Caco-2 (cell line): Measurements from ENCODE around the gene PALM3. TPM values are rescaled to one million over a fixed set of nuclear protein-coding genes. Genes with fewer than 3 reads are reported as not detected.

ENCODE experiments used
- BruUV-seq: library from RNA; stranded (reverse); fragments of 400-500 nt; replicated peaks from 2 replicates; lab custom pipeline; 2021; lab: Mats Ljungman, UMichigan
- CTCF ChIA-PET: fragments of 300-600 bp; sonication (Branson Sonifier 250); formaldehyde crosslinking; loops from one replicate; lab custom pipeline; 2022; ENCODE audit warnings: antibody characterized with exemption; lab: Charles Lee
- POLR2A ChIA-PET: fragments of 300-600 bp; sonication (Branson Sonifier 250); formaldehyde crosslinking; loops from one replicate; lab custom pipeline; 2022; ENCODE audit warnings: antibody characterized with exemption; lab: Charles Lee
- DNase-seq, 2 experiments: peaks; one replicate each; pipeline versions ENCODE4 v3.0.0 to v3.0.0-alpha.2; 2020 to 2022
- H3K27me3 ChIP-seq: replicated peaks from 2 replicates; pipeline ENCODE4 v1.6.0; 2011; ENCODE audit warnings: low read length; ENCODE audit not compliant: control insufficient read depth, insufficient read depth
- H3K36me3 ChIP-seq: 2 replicates; pipeline ENCODE4 v1.5.1; 2011; ENCODE audit warnings: low read length; ENCODE audit not compliant: control insufficient read depth, insufficient read depth
- H3K4me1 ChIP-seq: fragments of 250-450 bp; sonication (Bioruptor Pico); 2 replicates; pipeline ENCODE4 v1.5.1; 2020; ENCODE audit warnings: mild to moderate bottlenecking
- H3K4me3 ChIP-seq: 2 replicates; pipeline ENCODE4 v1.5.1; 2011; ENCODE audit warnings: low read depth, mild to moderate bottlenecking, control low read depth, low read length
- H3K9me3 ChIP-seq: fragments of 250-450 bp; sonication (Bioruptor Pico); 2 replicates; pipeline ENCODE4 v1.5.1; 2020; ENCODE audit warnings: mild to moderate bottlenecking, moderate library complexity
- H3K27ac Mint-ChIP-seq: one replicate; pipeline ENCODE4 v1.8.0; 2022; ENCODE audit warnings: mixed read lengths; ENCODE audit not compliant: unreplicated experiment
- H3K27me3 Mint-ChIP-seq: one replicate; pipeline ENCODE4 v1.8.0; 2022; ENCODE audit warnings: mixed read lengths; ENCODE audit not compliant: insufficient read depth, unreplicated experiment
- H3K36me3 Mint-ChIP-seq: one replicate; pipeline ENCODE4 v1.8.0; 2022; ENCODE audit warnings: mild to moderate bottlenecking, mixed read lengths; ENCODE audit not compliant: insufficient read depth, unreplicated experiment
- H3K4me1 Mint-ChIP-seq: one replicate; pipeline ENCODE4 v1.8.0; 2022; ENCODE audit warnings: low read depth, mixed read lengths; ENCODE audit not compliant: unreplicated experiment
- H3K4me3 Mint-ChIP-seq: one replicate; pipeline ENCODE4 v1.8.0; 2022; ENCODE audit warnings: mild to moderate bottlenecking, moderate library complexity, mixed read lengths; ENCODE audit not compliant: unreplicated experiment
- H3K9me3 Mint-ChIP-seq: one replicate; pipeline ENCODE4 v1.8.0; 2022; ENCODE audit warnings: mixed read lengths; ENCODE audit not compliant: unreplicated experiment
- intact Hi-C: fragments of 100-400 bp; cut with micrococcal nuclease; formaldehyde crosslinking; loops from one replicate; pipeline ENCODE4 v1.10.0; 2022; ENCODE audit not compliant: unreplicated experiment
- total RNA-seq: library from RNA; stranded (reverse); gene quantifications from 2 replicates; pipeline ENCODE4 v1.2.3, GENCODE V29; 2022
- TF ChIP-seq, protein P1 (sequence below), 2 experiments: fragments of 200-600 bp in 1 of 2; IDR thresholded peaks; 1 replicate in 1 of 2; 2 replicates in 1 of 2; pipeline versions ENCODE4 v1.5.1 to v1.8.0; 2011 to 2022; ENCODE audit warnings: antibody characterized with exemption in 1 of 2, control low read depth in 1 of 2, inconsistent platforms in 1 of 2, low read depth in 1 of 2, low read length in 1 of 2, mild to moderate bottlenecking in 1 of 2, moderate library complexity in 1 of 2; ENCODE audit not compliant: insufficient read depth in 1 of 2, severe bottlenecking in 1 of 2, unreplicated experiment in 1 of 2

PALM3 gene
- total RNA-seq, 1 experiment from 2014 or later, result 25.9 TPM

DNA sequence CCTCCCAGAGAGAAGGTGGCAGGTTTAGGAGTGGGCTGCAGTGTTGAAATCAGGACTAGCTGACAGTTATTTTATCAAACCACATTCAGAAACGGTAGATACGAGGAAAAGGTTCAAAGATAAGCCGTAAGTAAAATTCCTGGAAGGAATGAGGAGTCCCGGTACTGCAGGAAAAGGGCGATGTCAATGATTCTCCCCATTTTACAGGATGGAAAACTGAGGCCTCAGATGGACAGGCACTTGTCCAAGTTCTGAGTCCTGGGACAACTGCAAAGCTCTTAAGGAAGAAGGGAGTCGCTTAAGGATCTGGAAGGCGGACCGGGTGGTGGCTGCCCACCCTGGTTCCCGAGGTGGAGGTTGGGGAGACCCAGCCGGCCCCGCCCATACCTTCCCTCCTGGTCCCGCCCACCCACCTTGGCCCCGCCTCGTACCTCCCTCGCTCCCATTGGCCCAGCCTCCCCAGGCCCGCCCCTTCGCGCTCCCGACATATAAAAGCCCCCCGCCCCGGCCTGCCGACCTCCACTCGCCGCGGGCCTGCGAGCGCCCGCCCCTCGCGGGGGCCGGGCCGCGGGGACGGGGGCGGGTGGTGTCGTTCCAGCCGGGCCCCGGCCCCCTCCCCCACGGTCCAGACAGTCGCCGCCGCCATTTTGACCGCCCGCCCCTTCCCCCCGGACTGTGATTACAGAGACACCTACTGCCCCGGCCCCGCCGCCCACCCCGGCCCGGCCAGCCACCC is 56.4 kb downstream of the PALM3 start:
- TSS peak; percentile 50 for BruUV-seq
- H3K4me1 ChIP-seq, result no peaks in the 10 kb centered on the region
- TF ChIP-seq, protein P1, sequence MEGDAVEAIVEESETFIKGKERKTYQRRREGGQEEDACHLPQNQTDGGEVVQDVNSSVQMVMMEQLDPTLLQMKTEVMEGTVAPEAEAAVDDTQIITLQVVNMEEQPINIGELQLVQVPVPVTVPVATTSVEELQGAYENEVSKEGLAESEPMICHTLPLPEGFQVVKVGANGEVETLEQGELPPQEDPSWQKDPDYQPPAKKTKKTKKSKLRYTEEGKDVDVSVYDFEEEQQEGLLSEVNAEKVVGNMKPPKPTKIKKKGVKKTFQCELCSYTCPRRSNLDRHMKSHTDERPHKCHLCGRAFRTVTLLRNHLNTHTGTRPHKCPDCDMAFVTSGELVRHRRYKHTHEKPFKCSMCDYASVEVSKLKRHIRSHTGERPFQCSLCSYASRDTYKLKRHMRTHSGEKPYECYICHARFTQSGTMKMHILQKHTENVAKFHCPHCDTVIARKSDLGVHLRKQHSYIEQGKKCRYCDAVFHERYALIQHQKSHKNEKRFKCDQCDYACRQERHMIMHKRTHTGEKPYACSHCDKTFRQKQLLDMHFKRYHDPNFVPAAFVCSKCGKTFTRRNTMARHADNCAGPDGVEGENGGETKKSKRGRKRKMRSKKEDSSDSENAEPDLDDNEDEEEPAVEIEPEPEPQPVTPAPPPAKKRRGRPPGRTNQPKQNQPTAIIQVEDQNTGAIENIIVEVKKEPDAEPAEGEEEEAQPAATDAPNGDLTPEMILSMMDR (IDR thresholded peaks at IDR 0.05; ENCODE audit: insufficient read depth in 1 of 2, low read depth in 1 of 2, low read length in 1 of 2, severe bottlenecking in 1 of 2, unreplicated experiment in 1 of 2), result no peak
- peaks cover 25% of the 10 kb centered on the region for H3K36me3 Mint-ChIP-seq
- H3K27me3 ChIP-seq, result no peaks in the 10 kb centered on the region
- no peaks in the 10 kb centered on the region for H3K27me3 Mint-ChIP-seq
- no peaks in the 10 kb centered on the region for H3K4me1 Mint-ChIP-seq
- peak overlapping the region; percentile 98 for H3K27ac Mint-ChIP-seq
- intact Hi-C loops, result loop anchor here (1.0 to 5.0 kb wide), 2 partner anchors 27 to 502 kb away; no protein-coding TSS in a partner anchor
- DNase-seq, result peak; percentile 90 to 92
- no peaks in the 10 kb centered on the region for H3K9me3 ChIP-seq
- peak overlapping the region; percentile 84 for H3K4me3 Mint-ChIP-seq
- ChIA-PET POLR2A (interaction anchor here (0.5 to 1.4 kb wide), 7 partner anchors 26 to 270 kb away, joined by 3 to 12 read pairs (median 3); partner anchors contain the start of genes ASF1B and IL27RA), CTCF (interaction anchor here (0.6 to 1.1 kb wide), 2 partner anchors 26 to 30 kb away, joined by 3 to 7 read pairs; partner anchors contain the start of gene IL27RA)
- no peaks in the 10 kb centered on the region for H3K9me3 Mint-ChIP-seq
- H3K4me3 ChIP-seq, result peak overlapping the region; percentile 93
- no peaks in the 10 kb centered on the region for H3K36me3 ChIP-seq

DNA sequence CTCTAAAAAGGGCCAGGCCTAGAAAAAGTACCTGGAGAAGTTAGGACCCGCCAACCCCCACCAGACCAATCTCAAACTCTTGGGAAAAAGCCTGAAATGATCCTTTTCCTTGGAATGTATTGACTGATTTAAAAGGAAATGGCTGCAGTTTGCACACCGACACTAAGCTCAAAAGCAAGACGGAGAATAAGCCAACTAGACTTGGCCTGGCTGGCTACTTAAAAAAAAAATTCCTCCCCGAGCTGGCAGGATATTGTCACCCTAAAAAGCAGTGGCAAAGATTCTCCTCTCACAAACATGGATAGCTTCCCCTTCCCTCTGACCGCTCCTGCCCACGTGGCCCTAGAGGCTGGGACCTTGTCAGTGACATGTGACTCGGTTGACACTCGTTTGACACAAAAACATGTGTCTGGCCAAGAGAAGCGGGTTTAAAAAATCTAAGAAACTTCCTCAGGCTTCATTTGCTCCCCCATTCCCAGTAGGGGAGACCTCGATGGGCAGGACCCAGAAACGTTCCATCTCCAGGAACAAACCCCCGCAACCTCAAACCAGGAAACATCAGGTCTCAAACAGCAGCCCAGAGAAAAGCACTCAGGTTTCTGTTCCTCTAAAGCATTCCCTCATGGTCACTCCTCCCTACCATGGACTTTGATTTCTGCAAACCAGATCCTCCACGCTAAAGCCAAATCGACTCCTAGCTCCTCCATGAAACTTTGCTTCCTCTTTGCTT is 57.1 kb downstream of the PALM3 start:
- H3K4me1 ChIP-seq, result no peaks in the 10 kb centered on the region
- H3K27me3 ChIP-seq, result no peaks in the 10 kb centered on the region
- no peak for DNase-seq
- BruUV-seq, result no TSS peak
- H3K27ac Mint-ChIP-seq, result peak overlapping the region; percentile 77
- no peaks in the 10 kb centered on the region for H3K4me1 Mint-ChIP-seq
- H3K27me3 Mint-ChIP-seq, result no peaks in the 10 kb centered on the region
- no peak overlapping the region for H3K4me3 ChIP-seq
- TF ChIP-seq, protein P1 (IDR thresholded peaks at IDR 0.05; ENCODE audit: insufficient read depth in 1 of 2, low read depth in 1 of 2, low read length in 1 of 2, severe bottlenecking in 1 of 2, unreplicated experiment in 1 of 2), result no peak
- no peaks in the 10 kb centered on the region for H3K9me3 ChIP-seq
- no peaks in the 10 kb centered on the region for H3K9me3 Mint-ChIP-seq
- no peaks in the 10 kb centered on the region for H3K36me3 ChIP-seq
- CTCF ChIA-PET, result no interaction called here
- H3K4me3 Mint-ChIP-seq, result peak overlapping the region; percentile 84
- peaks cover 25% of the 10 kb centered on the region for H3K36me3 Mint-ChIP-seq
- intact Hi-C loops, result loop anchor here (5.0 kb wide), 1 partner anchor 503 kb away; no protein-coding TSS in a partner anchor
- POLR2A ChIA-PET, result no interaction called here

Other genes with a start within 250 kb of the PALM3 start
- gene NANOS3, start 184.9 kb downstream of the PALM3 start, total RNA-seq, result not detected in 2 replicates
- gene BRME1, start 156.0 kb downstream of the PALM3 start, total RNA-seq, result 17.3 and 17.4 TPM in 2 replicates
- gene CC2D1A, start 155.9 kb downstream of the PALM3 start, total RNA-seq, result 48.2 and 49.4 TPM in 2 replicates
- 0.72 TPM in 1 of 2 replicates, not detected in the other for gene PODNL1, start 123.7 kb downstream of the PALM3 start, total RNA-seq
- gene DCAF15, start 109.6 kb downstream of the PALM3 start, total RNA-seq, result 41.1 and 43.0 TPM in 2 replicates
- gene RFX1, start 55.8 kb downstream of the PALM3 start, total RNA-seq, result 11.5 and 13.4 TPM in 2 replicates
- gene RLN3, start 33.9 kb downstream of the PALM3 start, total RNA-seq, result not detected in 2 replicates
- gene IL27RA, start 30.3 kb downstream of the PALM3 start, total RNA-seq, result 4.7 and 5.6 TPM in 2 replicates
- gene MISP3, start 10.7 kb upstream of the PALM3 start, total RNA-seq, result 5.2 TPM in 2 replicates
- not detected in 2 replicates for gene C19orf67, start 23.7 kb upstream of the PALM3 start, total RNA-seq
- 38.3 and 47.1 TPM in 2 replicates for gene SAMD1, start 28.7 kb upstream of the PALM3 start, total RNA-seq
- gene PRKACA, start 55.7 kb upstream of the PALM3 start, total RNA-seq, result 46.4 and 51.9 TPM in 2 replicates
- gene ASF1B, start 74.5 kb upstream of the PALM3 start, total RNA-seq, result 37.7 and 40.2 TPM in 2 replicates
- gene ADGRL1, start 144.1 kb upstream of the PALM3 start, total RNA-seq, result 16.9 and 17.6 TPM in 2 replicates